GM18520 (cell line): ENCODE measurements around the gene TMEM229A.
"Not testable (repeated sequence)": the region's sequence is repeated elsewhere in the genome, so short reads cannot be mapped to it uniquely, and the experiment has no call there.

Experiments
- ATAC-seq: cut with Tn5 transposase; IDR thresholded peaks from one replicate; pipeline ENCODE4 v1.9.1; 2021; ENCODE audit not compliant: unreplicated experiment

The TMEM229A gene

DNA sequence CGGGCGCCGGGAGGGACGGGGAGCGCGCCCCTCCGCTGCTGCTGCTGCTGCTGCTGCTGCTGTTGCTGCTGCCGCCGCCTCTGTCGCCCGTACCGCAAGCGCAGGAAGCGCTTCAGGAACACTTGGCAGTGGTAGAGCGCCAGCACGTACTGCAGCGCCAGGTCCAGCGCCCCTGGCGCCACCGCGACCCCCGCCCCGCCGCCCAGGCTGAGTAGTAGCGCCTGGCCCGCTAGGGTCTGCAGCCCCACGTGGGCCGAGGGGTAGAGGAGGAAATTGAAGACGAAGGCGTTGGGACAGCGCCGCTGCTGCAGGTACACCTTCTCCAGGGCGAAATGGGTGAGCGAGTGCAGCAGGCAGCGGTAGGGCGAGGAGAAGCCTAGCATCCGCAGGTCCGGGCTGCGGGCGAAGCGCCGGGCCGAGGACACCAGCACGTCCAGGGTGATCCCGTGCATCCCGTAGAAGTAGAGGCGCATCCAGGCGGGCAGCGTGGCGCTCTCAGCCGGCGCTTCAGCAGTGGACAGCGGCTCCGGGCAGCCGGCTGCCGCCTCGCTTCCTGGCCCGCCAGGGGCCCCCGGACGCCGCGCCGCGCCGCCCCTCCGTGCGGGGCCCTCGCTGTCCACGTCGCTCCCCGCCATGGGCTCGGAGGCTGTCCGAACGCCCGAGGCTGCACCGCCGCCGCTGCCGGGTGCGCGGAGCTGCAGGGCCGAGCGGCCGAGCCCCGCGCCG is at the start of gene TMEM229A:
TMEM229A (minus strand) TSS at position 699 of the 726 bp plus-strand sequence; CDS start at position 635, 64 bp downstream.
- ATAC-seq: no peak

GRCh38 chr7:124082234-124082633 is 49.4 kb upstream of the TMEM229A start:
- ATAC-seq: not testable (repeated sequence)

DNA sequence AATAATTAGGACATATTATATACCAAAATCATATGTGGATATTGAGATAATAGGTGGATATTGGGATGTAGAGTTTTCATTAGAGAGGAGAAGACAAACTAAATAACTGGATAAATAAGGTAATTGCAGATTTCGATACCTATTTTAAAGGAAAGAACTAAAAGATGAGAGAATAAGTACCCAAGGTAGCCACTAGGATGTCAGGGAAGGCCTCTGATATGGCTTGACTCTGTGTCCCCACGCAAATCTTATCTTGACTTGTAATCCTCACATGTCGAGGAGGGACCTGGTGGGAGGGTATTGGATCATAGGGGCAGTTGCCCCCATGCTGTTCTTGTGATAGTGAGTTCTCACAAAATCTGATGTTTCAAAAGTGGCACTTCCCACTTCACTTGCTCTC is 44.7 kb upstream of the TMEM229A start:
- no peak for ATAC-seq

GRCh38 chr7:124076841-124077240 is 44.0 kb upstream of the TMEM229A start:
- no peak for ATAC-seq

GRCh38 chr7:124074007-124074406 is 41.1 kb upstream of the TMEM229A start:
- no peak for ATAC-seq

GRCh38 chr7:124073310-124073645 is 40.4 kb upstream of the TMEM229A start:
- no peak for ATAC-seq

DNA sequence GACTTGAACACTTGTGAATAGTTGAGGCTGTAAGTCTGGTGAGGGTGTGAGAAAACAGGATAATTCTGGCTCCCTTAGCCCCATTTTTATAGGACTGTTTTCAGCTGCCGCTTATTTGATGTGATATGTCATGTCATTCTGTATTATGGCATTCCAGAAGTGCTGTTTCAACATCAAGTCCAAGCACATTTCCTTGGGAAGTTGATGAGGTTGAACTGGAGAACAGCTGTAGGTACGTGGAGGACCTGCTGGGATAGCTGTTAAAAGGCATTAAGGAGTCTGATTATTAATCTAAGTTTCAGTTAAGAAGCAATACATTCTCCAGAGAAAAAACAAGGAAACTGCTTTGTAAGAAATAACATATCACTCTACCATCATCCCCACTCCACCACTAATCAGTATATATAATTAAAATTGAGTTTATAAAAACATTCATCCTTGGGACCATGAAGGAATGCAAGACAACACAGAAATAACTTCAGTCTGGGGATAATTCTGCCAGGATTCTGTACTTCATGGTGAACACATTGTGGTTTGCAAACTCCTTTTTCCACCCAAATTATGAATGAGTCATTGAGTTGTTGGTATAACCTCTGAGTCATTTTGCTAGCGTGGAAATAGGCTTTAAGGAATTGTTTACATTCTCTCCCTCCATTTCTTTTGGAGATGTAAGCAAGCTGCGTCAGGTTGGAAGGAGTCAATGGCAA is 39.9 kb upstream of the TMEM229A start:
- no peak for ATAC-seq

- ATAC-seq: no peak
Observed at GRCh38 chr7:124071843-124072242, 39.0 kb upstream of the TMEM229A start.

GRCh38 chr7:124062171-124062570 is 29.3 kb upstream of the TMEM229A start:
- no peak for ATAC-seq

DNA sequence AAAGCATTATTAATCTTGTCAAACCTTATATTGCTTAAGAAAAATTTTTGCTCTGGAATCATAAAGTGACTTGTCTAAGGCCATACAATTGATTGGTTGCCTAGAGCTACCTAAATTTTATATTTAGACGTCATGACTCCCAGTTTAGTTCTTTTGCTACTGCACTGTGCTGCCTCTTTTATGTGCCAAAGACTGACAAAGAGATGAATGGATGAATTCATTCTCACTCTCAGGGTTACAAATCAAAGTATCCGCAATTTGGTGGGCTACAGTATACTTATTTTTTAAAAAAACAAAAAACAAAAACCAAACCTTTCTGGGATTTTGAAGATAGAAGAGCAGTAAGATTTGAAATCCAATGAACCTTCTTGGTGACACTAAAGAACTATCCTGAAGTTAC is 27.7 kb upstream of the TMEM229A start:
- no peak for ATAC-seq

DNA sequence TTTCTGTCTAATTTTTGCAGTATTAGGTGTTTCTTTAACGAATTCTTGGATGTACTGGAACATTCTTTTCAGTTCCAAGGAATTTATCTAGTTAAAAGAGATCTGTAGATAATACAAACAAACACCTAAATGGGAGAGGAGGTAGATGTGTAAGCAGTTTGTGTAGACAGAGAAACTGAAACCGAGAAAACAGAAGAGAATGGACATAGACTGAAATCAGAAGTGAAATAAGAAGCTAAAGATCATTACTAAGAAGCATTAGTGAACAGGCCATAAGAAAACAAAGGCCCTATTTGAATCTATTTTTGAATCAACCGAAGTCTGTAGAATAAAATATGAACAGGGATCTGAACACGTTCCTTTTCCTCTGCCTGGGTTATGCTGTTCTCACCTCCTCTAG is 26.5 kb upstream of the TMEM229A start:
- ATAC-seq: peak; percentile 100

GRCh38 chr7:124058515-124058914 is 25.6 kb upstream of the TMEM229A start:
- ATAC-seq: no peak

DNA sequence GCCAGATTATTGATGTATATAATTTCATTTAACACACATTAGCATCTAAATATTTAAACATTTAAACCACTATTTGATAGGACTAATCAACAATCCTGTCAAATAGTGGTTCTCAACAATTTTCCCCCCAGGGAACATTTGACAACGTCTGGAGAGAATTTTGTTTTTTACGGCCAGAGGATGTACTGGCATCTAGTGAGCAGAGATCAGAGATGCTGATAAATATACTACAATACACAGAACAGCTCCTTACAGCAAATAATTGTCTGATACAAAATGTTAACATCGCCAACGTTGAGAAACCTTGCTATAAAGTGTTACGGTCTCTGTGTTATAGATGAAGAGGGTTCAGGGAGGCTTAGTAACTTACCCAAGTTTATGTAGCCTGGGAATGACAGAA is 25.0 kb upstream of the TMEM229A start:
- no peak for ATAC-seq

DNA sequence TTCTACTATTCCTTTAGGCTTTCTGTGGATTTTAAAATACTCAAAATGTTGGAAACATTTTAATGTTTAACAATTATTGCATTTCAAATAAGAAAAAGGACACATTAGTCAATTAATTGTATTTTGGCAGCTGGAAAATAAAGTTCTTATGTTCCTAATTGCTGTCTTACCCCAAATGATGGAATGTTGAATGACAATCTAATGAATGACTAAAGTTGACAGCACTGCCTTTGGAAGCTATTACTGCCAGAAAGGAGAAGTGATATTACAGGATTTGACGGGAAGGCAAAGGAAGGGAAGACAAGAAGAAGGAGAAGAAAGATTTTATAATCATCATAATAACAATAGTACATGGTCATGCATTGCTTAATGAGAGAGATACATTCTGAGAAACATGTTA is 23.4 kb upstream of the TMEM229A start:
- no peak for ATAC-seq

- ATAC-seq: no peak
Observed at GRCh38 chr7:124051681-124052377, 19.0 kb upstream of the TMEM229A start.

- ATAC-seq: no peak
Observed at GRCh38 chr7:124042826-124043225, 10.0 kb upstream of the TMEM229A start.

GRCh38 chr7:124041439-124041838 is 8.6 kb upstream of the TMEM229A start:
- no peak for ATAC-seq

GRCh38 chr7:124037902-124038301 is 5.0 kb upstream of the TMEM229A start:
- not testable (repeated sequence) for ATAC-seq

GRCh38 chr7:124035706-124036105 is 2.8 kb upstream of the TMEM229A start:
- no peak for ATAC-seq

- ATAC-seq: no peak
Observed at GRCh38 chr7:124034754-124035100, 1.9 kb upstream of the TMEM229A start.

- ATAC-seq: no peak
Observed at GRCh38 chr7:124033807-124034753, 1.2 kb upstream of the TMEM229A start.
